SU-DHL-6 (cell line): ENCODE results near the gene HOXC4.

Experiments used
- H2AFZ ChIP-seq: fragments of 200-600 bp; sonication (generic); 2 replicates; pipeline ENCODE4 v1.6.1; 2014; ENCODE audit warnings: low read depth, mild to moderate bottlenecking, moderate library complexity, mixed read lengths, antibody characterized with exemption, low read length; ENCODE audit not compliant: severe bottlenecking
- H3F3A ChIP-seq: fragments of 200-600 bp; shearing (Covaris generic); 2 replicates; pipeline ENCODE4 v1.6.0; 2016; ENCODE audit warnings: antibody characterized with exemption, mild to moderate bottlenecking; ENCODE audit not compliant: insufficient read depth
- H3K27ac ChIP-seq: fragments of 200-600 bp; sonication (generic); 2 replicates; pipeline ENCODE4 v1.5.1; 2016; ENCODE audit warnings: low read depth, mild to moderate bottlenecking, low read length, moderate library complexity, mixed read lengths
- H3K27me3 ChIP-seq: fragments of 200-600 bp; sonication (generic), shearing (Covaris generic); 2 replicates; pipeline ENCODE4 v1.6.0; 2014; ENCODE audit warnings: mild to moderate bottlenecking, low read length
- H3K36me3 ChIP-seq: fragments of 200-600 bp; sonication (generic); 2 replicates; pipeline ENCODE4 v1.6.1; 2014; ENCODE audit warnings: mild to moderate bottlenecking, low read length, mixed read lengths
- H3K4me2 ChIP-seq: fragments of 300-600, 200-600 bp; shearing (Covaris generic), sonication (generic); 2 replicates; pipeline ENCODE4 v1.6.0; 2014; ENCODE audit warnings: low read length, low read depth, mild to moderate bottlenecking; ENCODE audit not compliant: poor library complexity, severe bottlenecking
- H3K4me3 ChIP-seq: fragments of 200-600 bp; sonication (generic); 2 replicates; pipeline ENCODE4 v1.5.1; 2014; ENCODE audit warnings: antibody characterized with exemption, low read length, mild to moderate bottlenecking, mixed read lengths; ENCODE audit not compliant: insufficient read depth, poor library complexity, severe bottlenecking
- H3K79me2 ChIP-seq: fragments of 200-600 bp; sonication (generic); 2 replicates; pipeline ENCODE4 v1.6.1; 2014; ENCODE audit warnings: mild to moderate bottlenecking, low read length, moderate library complexity; ENCODE audit not compliant: insufficient read depth
- H3K9ac ChIP-seq: fragments of 200-600 bp; sonication (generic); 2 replicates; pipeline ENCODE4 v1.7.0; 2014; ENCODE audit warnings: mild to moderate bottlenecking, low read length
- H3K9me2 ChIP-seq: fragments of 200-600 bp; sonication (generic); replicated peaks from 2 replicates; pipeline ENCODE4 v1.6.1; 2014; ENCODE audit warnings: low read length; ENCODE audit not compliant: insufficient read depth
- H3K9me3 ChIP-seq: fragments of 200-600 bp; sonication (generic); 2 replicates; pipeline ENCODE4 v1.6.1; 2014; ENCODE audit warnings: low read length, mixed read lengths; ENCODE audit not compliant: insufficient read depth
- H4K20me1 ChIP-seq: fragments of 200-600 bp; sonication (generic); 2 replicates; pipeline ENCODE4 v1.6.1; 2014; ENCODE audit warnings: low read depth, mild to moderate bottlenecking, antibody characterized with exemption, low read length, moderate library complexity, mixed read lengths
- CTCF ChIP-seq: fragments of 200-600 bp; sonication (generic); IDR thresholded peaks from one replicate; pipeline ENCODE4 v1.5.1; 2017; ENCODE audit warnings: antibody characterized with exemption, mild to moderate bottlenecking, low read length, moderate library complexity; ENCODE audit not compliant: insufficient read depth, poor library complexity, severe bottlenecking
- EZH2phosphoT487 ChIP-seq: fragments of 200-600 bp; sonication (generic), shearing (Covaris generic); conservative IDR thresholded peaks from 2 replicates; pipeline ENCODE4 v1.6.1; 2018; ENCODE audit warnings: mild to moderate bottlenecking, antibody characterized with exemption, low read length, moderate library complexity, mixed read lengths

The HOXC4 gene

GRCh38 chr12:54051026-54051842 is 2.4 kb upstream of the HOXC4 start:
- no peak overlapping the region for H3K27ac ChIP-seq
- H3K36me3 ChIP-seq = no peaks in the 10 kb centered on the region
- H3K27me3 ChIP-seq = no peaks in the 10 kb centered on the region
- peaks cover 6% of the 10 kb centered on the region; the same call in 1 of the 2 replicates for H3K79me2 ChIP-seq
- no peak for TF ChIP-seq CTCF
- TF ChIP-seq EZH2phosphoT487 = no peak
- no peaks in the 10 kb centered on the region for H3K9me2 ChIP-seq
- no peak overlapping the region for H2AFZ ChIP-seq
- H3K4me2 ChIP-seq = no peak overlapping the region
- no peaks in the 10 kb centered on the region for H3K9me3 ChIP-seq
- no peaks in the 10 kb centered on the region for H3F3A ChIP-seq
- no peak overlapping the region for H3K9ac ChIP-seq
- no peak overlapping the region for H3K4me3 ChIP-seq
- no peaks in the 10 kb centered on the region for H4K20me1 ChIP-seq

GRCh38 chr12:54051874-54052437 is 1.7 kb upstream of the HOXC4 start:
- H3K9ac ChIP-seq = no peak overlapping the region
- TF ChIP-seq EZH2phosphoT487 = no peak
- no peak for TF ChIP-seq CTCF
- no peaks in the 10 kb centered on the region for H4K20me1 ChIP-seq
- H3K9me2 ChIP-seq = no peaks in the 10 kb centered on the region
- H3K27me3 ChIP-seq = no peaks in the 10 kb centered on the region
- H3K4me2 ChIP-seq = no peak overlapping the region
- no peaks in the 10 kb centered on the region for H3F3A ChIP-seq
- no peaks in the 10 kb centered on the region for H3K9me3 ChIP-seq
- H2AFZ ChIP-seq = no peak overlapping the region
- no peak overlapping the region for H3K4me3 ChIP-seq
- no peak overlapping the region for H3K27ac ChIP-seq
- no peaks in the 10 kb centered on the region for H3K36me3 ChIP-seq
- H3K79me2 ChIP-seq = peaks cover 6% of the 10 kb centered on the region; the same call in 1 of the 2 replicates

- TF ChIP-seq CTCF (no peak), EZH2phosphoT487 (no peak)
- Histone ChIP-seq H3K79me2 (peaks cover 6% of the 10 kb centered on the region; the same call in 1 of the 2 replicates), H3K36me3 (no peaks in the 10 kb centered on the region), H3K27ac (peak overlapping the region; percentile 71), H3K9me3 (no peaks in the 10 kb centered on the region), H3K4me2 (peak overlapping the region; percentile 68), H3F3A (no peaks in the 10 kb centered on the region), H4K20me1 (no peaks in the 10 kb centered on the region), H3K4me3 (no peak overlapping the region), H3K27me3 (no peaks in the 10 kb centered on the region), H3K9me2 (no peaks in the 10 kb centered on the region), H2AFZ (peak overlapping the region; percentile 11), H3K9ac (peak overlapping the region; percentile 76)
These were observed 1.1 kb upstream of the HOXC4 start for GRCh38 chr12:54052438-54053002.
